Activated naive CD4-positive, alpha-beta T cell treated with anti-CD3 and anti-CD28 coated beads, Interleukin-2, amount 50 U/mL, for 72 hours (primary cell): ENCODE data around the gene CHD9NB. TPM values are rescaled to one million over a fixed set of nuclear protein-coding genes. Genes with fewer than 3 reads are reported as not detected.

Experiments used
- ATAC-seq, 2 donors: fragments of 150-1000 bp; cut with Tn5 transposase; 2 replicates each; pipeline ENCODE4 v1.10.0; 2021; ENCODE audit warnings: mild to moderate bottlenecking in 2 of 2, moderate library complexity in 2 of 2
- DNase-seq, 2 donors: peaks; one replicate each; pipeline ENCODE4 v3.0.0; 2021 to 2022; ENCODE audit warnings: low spot score in 2 of 2
- H3K27ac Mint-ChIP-seq, 2 donors: one replicate each; pipeline ENCODE4 v1.8.0; 2022; ENCODE audit warnings: mild to moderate bottlenecking in 2 of 2, mixed read lengths in 2 of 2
- H3K36me3 Mint-ChIP-seq, 2 donors: one replicate each; pipeline ENCODE4 v1.8.0; 2022; ENCODE audit warnings: mixed read lengths in 2 of 2
- H3K9me3 Mint-ChIP-seq, 2 donors: one replicate each; pipeline ENCODE4 v1.8.0; 2022; ENCODE audit warnings: mixed read lengths in 2 of 2
- total RNA-seq, 2 donors: library from RNA; stranded (reverse); gene quantifications; one replicate each; pipeline ENCODE4 v1.2.3, GENCODE V29; 2022

CHD9NB gene
- total RNA-seq, 2 donors from 2014 or later, result 0.14 to 1.5 TPM

DNA sequence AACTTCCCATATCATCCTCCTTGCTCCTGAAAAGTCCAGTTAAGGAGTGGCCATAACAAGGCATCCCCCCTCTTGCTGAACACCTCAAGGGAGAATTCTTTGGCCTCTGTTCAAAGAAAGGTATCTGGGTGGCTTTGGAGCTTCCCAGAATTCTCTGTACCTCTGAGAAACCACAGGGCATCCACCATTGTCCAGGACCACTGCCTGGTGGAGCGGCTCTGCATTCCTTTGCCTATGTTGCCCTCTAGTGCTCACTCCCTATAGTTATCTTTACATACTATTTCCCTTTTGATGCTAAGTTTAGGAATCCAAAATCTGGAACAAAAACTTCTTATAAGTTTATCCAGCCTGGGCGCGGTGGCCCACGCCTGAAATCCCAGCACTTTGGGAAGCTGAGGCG lies 30.3 kb downstream of the CHD9NB start:
- no peak for ATAC-seq
- DNase-seq, result no peak
- H3K9me3 Mint-ChIP-seq, result no peaks in the 10 kb centered on the region
- H3K36me3 Mint-ChIP-seq, result no peaks in the 10 kb centered on the region
- H3K27ac Mint-ChIP-seq, result no peak overlapping the region

DNA sequence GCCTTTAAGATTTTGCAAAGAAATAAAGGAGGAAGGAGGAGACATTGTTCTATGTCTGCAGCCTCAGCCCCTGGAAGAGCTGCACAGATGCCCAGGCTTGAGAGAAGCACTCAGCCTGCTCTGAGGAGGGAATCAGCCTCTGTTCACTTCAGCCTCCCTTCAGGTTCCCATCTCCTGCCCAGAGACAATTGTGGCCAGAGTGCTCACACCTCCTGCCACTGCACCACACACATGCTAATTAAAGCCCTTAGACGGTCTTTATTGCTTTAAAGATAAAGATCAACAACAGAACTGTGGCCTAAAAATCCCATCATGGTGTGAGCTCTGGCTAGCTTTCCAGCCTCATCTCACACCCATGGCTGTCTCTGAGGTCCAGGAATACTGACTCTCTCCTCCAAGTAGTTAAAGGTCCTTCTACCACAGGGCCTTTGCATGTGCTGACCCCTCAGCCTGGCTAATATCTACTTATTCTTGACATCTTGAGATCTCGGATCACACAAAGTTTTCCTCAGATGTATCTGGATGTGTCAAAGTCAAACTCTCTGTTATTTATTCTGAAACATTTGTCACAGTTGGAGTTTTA lies 33.8 kb downstream of the CHD9NB start:
- H3K36me3 Mint-ChIP-seq, result no peaks in the 10 kb centered on the region
- ATAC-seq (no peak), DNase-seq (no peak)
- H3K9me3 Mint-ChIP-seq, result no peaks in the 10 kb centered on the region
- no peak overlapping the region for H3K27ac Mint-ChIP-seq

DNA sequence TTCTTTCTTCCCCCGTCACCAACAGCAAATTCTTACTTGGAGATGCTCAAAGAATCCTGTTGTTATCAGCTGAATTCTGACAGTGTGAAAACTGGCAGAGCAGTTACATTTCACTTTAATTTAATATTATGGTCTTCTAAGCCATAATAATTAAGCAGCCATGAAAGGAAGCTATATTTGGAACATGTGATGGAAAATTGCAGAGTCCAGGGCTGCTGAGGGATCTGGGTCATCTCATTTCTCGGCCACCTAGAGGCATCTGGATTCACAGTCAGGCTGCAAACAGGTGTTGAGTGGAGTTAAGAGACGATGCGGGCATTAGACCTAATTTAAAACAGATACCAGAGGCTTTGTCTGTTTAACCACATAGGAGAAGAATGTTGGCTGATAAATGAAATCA lies 38.4 kb downstream of the CHD9NB start:
- ATAC-seq (no peak), DNase-seq (no peak)
- no peaks in the 10 kb centered on the region for H3K36me3 Mint-ChIP-seq
- H3K27ac Mint-ChIP-seq, result no peak overlapping the region
- H3K9me3 Mint-ChIP-seq, result no peaks in the 10 kb centered on the region

DNA sequence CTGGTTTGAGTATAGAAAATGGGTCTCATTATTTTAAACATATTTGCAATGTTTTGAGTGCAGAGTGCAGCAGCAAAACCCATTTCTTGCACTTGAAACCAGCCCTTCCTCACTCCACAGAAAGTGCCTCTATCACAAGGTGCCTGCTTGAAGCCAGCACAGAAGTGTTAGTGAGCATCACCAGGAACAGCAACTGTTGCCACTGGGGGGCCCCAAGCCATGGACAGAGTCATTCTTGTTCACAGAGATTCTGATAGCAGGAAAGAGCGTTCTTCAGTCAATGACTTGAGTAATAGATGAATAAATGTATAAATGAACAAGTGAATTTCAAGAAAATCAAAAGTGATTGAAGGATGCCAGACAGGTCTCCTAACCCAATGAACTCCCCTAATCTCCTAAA lies 45.6 kb downstream of the CHD9NB start:
- Mint-ChIP-seq H3K36me3 (no peaks in the 10 kb centered on the region), H3K27ac (no peak overlapping the region), H3K9me3 (no peaks in the 10 kb centered on the region)
- no peak for DNase-seq
- ATAC-seq, result no peak

DNA sequence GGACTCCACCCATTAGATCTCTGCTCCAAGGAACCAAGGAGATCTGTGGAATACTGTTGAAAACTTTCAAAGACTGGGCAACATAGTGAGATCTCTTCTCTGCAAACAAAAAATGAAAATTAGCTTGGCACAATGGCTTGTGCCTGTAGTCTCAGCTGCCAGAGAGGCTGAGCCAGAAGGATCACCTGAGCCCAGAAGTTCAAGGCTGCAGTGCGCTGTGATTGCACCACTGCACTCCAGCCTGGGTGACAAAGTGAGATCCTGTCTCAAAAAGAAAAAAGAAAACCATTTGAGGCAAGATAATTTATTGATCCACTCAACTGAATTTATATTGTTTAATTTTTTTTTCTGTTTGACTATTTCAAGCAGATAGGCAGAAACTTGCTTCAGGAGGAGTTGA lies 54.8 kb downstream of the CHD9NB start:
- DNase-seq (no peak), ATAC-seq (no peak)
- Mint-ChIP-seq H3K27ac (no peak overlapping the region), H3K36me3 (no peaks in the 10 kb centered on the region), H3K9me3 (peaks cover 3% of the 10 kb centered on the region in 2 donors)

DNA sequence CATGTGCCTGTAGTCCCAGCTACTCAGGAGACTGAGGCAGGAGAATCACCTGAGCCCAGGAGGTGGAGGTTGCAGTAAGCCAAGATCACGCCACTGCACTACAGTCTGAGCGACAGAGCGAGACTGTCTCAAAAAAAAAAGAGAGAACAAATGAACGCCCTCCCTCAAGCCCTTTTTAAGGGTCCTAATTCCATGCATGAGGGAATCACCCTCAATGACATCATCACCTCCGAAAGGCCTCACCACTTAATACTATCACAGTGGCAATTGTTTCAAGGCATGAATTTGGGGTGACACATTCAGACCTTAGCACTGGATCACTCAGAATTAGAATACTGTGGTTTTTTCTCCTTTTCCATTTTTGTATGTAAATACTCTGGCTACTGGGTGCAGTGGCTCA lies 57.8 kb downstream of the CHD9NB start:
- no peaks in the 10 kb centered on the region for H3K36me3 Mint-ChIP-seq
- peaks cover 0 to 3% of the 10 kb centered on the region in 2 donors for H3K9me3 Mint-ChIP-seq
- no peak for ATAC-seq
- DNase-seq, result no peak
- H3K27ac Mint-ChIP-seq, result no peak overlapping the region

DNA sequence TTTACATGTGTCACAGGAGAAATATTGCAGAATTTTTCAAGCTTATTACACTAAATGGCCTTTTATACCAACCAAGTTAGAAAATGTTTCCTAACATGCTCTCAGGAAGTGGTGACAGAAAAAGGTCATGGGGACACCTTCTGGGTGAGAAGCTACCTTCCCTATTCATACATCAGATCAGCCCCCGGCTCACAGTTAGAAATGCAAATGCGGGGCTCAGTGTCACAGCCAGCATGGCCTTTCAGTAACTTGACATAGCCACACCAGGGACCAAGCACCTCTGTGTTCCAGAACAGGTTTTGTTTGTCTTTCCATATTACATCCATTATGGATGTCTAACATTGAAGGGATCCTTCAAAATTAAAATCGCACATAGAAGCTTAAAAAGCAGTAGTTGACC lies 59.5 kb downstream of the CHD9NB start:
- DNase-seq, result no peak
- Mint-ChIP-seq H3K27ac (no peak overlapping the region), H3K9me3 (peaks cover 0 to 3% of the 10 kb centered on the region in 2 donors), H3K36me3 (no peaks in the 10 kb centered on the region)
- ATAC-seq, result no peak

DNA sequence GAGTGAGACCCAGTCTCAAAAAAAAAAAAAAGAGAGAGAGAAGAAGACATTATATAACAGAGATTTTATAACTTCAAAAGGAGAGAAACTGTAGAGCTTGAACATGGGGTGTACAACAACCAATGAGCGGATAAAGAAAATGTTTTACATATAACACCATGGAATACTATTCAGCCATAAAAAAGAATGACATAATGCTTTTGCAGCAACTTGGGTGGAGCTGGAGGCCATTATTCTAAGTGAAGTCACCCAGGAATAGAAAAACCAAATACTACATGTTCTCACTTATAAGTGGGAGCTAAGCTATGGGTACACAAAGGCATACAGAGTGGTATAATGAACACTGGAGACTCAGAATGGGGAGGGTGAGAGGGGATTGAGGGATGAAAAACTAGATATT lies 61.1 kb downstream of the CHD9NB start:
- no peak for DNase-seq
- no peak overlapping the region for H3K27ac Mint-ChIP-seq
- ATAC-seq, result no peak
- peaks cover 0 to 3% of the 10 kb centered on the region in 2 donors for H3K9me3 Mint-ChIP-seq
- H3K36me3 Mint-ChIP-seq, result no peaks in the 10 kb centered on the region

Other genes starting within 250 kb of the CHD9NB start
- 10 to 100 TPM; 10.8 to 15.9 TPM for gene CHD9, start 2.1 kb upstream of the CHD9NB start, total RNA-seq